PC-9 (cell line): ENCODE measurements around the gene RPL38. TPM values are rescaled to one million over a fixed set of nuclear protein-coding genes. Genes with fewer than 3 reads are reported as not detected.

Experiments used
- Bru-seq: library from RNA; stranded (reverse); fragments of 400-500 nt; gene quantifications from one replicate; lab custom pipeline; 2021; lab: Mats Ljungman, UMichigan
- BruChase-seq, 2 experiments: library from RNA; stranded (reverse); fragments of 400-500 nt; gene quantifications; one replicate each; lab custom pipeline; 2021; lab: Mats Ljungman, UMichigan
- BruUV-seq: library from RNA; stranded (reverse); fragments of 400-500 nt; replicated peaks from 2 replicates; lab custom pipeline; 2021; lab: Mats Ljungman, UMichigan
- CTCF ChIA-PET: fragments of 300-600 bp; sonication (Branson Sonifier 250); formaldehyde crosslinking; loops from one replicate; lab custom pipeline; 2022; ENCODE audit warnings: antibody characterized with exemption; lab: Charles Lee
- POLR2A ChIA-PET: fragments of 300-600 bp; sonication (Branson Sonifier 250); formaldehyde crosslinking; loops from one replicate; lab custom pipeline; 2022; ENCODE audit warnings: antibody characterized with exemption; ENCODE audit not compliant: unreplicated experiment; lab: Charles Lee
- DNase-seq, 2 experiments: peaks; one replicate each; pipeline versions ENCODE4 v3.0.0 to v3.0.0-alpha.2; 2015 to 2022; ENCODE audit warnings: mixed read lengths in 1 of 2
- H2AFZ ChIP-seq: fragments of 200-600 bp; sonication (generic); 2 replicates; pipeline ENCODE4 v1.8.1; 2017; ENCODE audit warnings: antibody characterized with exemption
- H3F3A ChIP-seq: fragments of 200-600 bp; sonication (generic); 2 replicates; pipeline ENCODE4 v1.8.1; 2017; ENCODE audit warnings: antibody characterized with exemption, mild to moderate bottlenecking, low read depth; ENCODE audit not compliant: insufficient read depth
- H3K27ac ChIP-seq: fragments of 200-600 bp; sonication (generic); 2 replicates; pipeline ENCODE4 v1.6.1; 2016; ENCODE audit warnings: mixed run types
- H3K27me3 ChIP-seq: fragments of 200-600 bp; sonication (generic); 2 replicates; pipeline ENCODE4 v1.6.1; 2016; ENCODE audit warnings: low read depth, mixed run types; ENCODE audit not compliant: insufficient read depth
- H3K36me3 ChIP-seq: fragments of 200-600 bp; sonication (generic); 2 replicates; pipeline ENCODE4 v1.6.1; 2016; ENCODE audit warnings: low read depth, mixed run types
- H3K4me1 ChIP-seq: fragments of 200-600 bp; sonication (generic); replicated peaks from 2 replicates; pipeline ENCODE4 v1.6.1; 2016; ENCODE audit warnings: mixed run types; ENCODE audit not compliant: insufficient read depth
- H3K4me2 ChIP-seq: fragments of 200-600 bp; sonication (generic); 2 replicates; pipeline ENCODE4 v1.6.1; 2017; ENCODE audit warnings: mixed run types
- H3K4me3 ChIP-seq: fragments of 200-600 bp; sonication (generic); 2 replicates; pipeline ENCODE4 v1.6.1; 2016; ENCODE audit warnings: mixed run types
- H3K79me2 ChIP-seq: fragments of 200-600 bp; sonication (generic); 2 replicates; pipeline ENCODE4 v1.6.1; 2017; ENCODE audit warnings: low read depth, mixed run types
- H3K9me2 ChIP-seq: fragments of 200-600 bp; sonication (generic); 2 replicates; pipeline ENCODE4 v1.8.1; 2017; ENCODE audit warnings: mild to moderate bottlenecking; ENCODE audit not compliant: insufficient read depth
- H3K9me3 ChIP-seq: fragments of 200-600 bp; sonication (generic); 2 replicates; pipeline ENCODE4 v1.8.1; 2016; ENCODE audit warnings: low read depth; ENCODE audit not compliant: insufficient read depth
- H4K20me1 ChIP-seq: fragments of 200-600 bp; sonication (generic); 2 replicates; pipeline ENCODE4 v1.8.1; 2017; ENCODE audit not compliant: insufficient read depth
- EZH2 ChIP-seq: fragments of 200-600 bp; sonication (generic); IDR thresholded peaks from 2 replicates; pipeline ENCODE4 v1.8.0; 2017; ENCODE audit warnings: antibody characterized with exemption, low read depth
- intact Hi-C: fragments of 100-400 bp; cut with micrococcal nuclease; formaldehyde crosslinking; loops from one replicate; pipeline ENCODE4 v1.10.0; 2022; ENCODE audit not compliant: unreplicated experiment
- long read RNA-seq: library from polyadenylated mRNA; stranded (forward); transcript quantifications from one replicate; pipeline ENCODE4 v2.0.0, GENCODE V29; 2022
- total RNA-seq: library from RNA; stranded (reverse); gene quantifications from 2 replicates; pipeline ENCODE4 v1.2.3, GENCODE V29; 2021
- TF ChIP-seq, protein P1 (sequence below): fragments of 200-600 bp; sonication (generic); conservative IDR thresholded peaks from 2 replicates; pipeline ENCODE4 v1.6.1; 2017; ENCODE audit warnings: mixed run types, antibody characterized with exemption, mild to moderate bottlenecking, moderate library complexity

RPL38 gene
- total RNA-seq, result 761 and 961 TPM in 2 replicates
- Bru-seq, nascent RNA, result percentile 98 among the genes with signal in this experiment
- percentile 86 among the genes with signal in this experiment for BruChase-seq, experiment 1, labeled RNA remaining after a 2-hour chase
- percentile 90 among the genes with signal in this experiment for BruChase-seq, experiment 2, labeled RNA remaining after a 6-hour chase
- long read RNA-seq, transcript RPL38-202 (5 exons, 431 nt), result minor isoform, 167 of 995 reads
- long read RNA-seq, transcript RPL38-206 (4 exons, 532 nt), result minor isoform, 32 of 995 reads
- long read RNA-seq, transcript RPL38-201 (5 exons, 1,170 nt), result major isoform, 779 of 995 reads
- long read RNA-seq, partial matches to known transcripts, result 9 of 995 reads
- long read RNA-seq, other reads (novel, unspliced or antisense), result 8 of 995 reads

DNA sequence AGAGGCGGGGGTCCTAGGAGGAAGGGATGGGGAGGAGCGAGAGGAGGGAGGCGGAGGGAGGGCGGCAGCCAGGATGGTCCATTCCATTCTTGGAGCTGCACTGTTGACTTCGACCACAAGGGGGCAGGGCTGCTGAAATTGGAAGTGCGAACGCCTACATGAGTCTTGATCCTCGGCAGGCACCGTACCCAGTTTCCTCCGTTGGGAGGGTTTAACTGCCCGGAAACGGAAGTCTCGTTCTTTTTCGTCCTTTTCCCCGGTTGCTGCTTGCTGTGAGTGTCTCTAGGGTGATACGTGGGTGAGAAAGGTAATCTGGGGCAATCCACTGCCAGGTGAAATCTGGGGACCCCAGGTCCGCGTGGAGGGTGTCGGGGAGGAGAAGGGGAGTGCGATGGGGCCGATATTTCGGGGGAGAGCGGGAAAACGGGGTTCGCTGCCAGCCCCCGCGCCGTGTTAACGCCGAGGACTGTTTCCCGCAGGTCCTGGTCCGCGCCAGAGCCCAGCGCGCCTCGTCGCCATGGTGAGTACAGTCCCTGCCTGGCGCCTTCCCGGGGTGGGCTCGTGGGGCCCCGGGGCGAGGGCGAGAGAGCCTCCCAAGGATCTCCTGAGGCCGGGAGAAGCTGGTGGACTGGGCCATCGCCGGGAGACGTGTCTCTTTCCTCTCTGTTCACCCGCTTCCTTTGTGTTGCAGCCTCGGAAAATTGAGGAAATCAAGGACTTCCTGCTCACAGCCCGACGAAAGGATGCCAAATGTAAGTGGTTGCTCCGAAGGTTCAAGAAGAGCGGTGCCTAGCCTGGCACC, at the start of gene RPL38:
RPL38 (plus strand) TSS at position 240 of the 802 bp plus-strand sequence; CDS start at position 518, 278 bp downstream.
- H3K9me3 ChIP-seq, result no peaks in the 10 kb centered on the region
- DNase-seq, result peak; percentile 90 to 91
- 0 out of 2 replicates have a peak within 1 kb of the TSS, but pooled peaks have one; percentile 60 for H2AFZ ChIP-seq
- TSS peak; percentile 45 for BruUV-seq
- peak within 1 kb of the TSS; percentile 95 for H3K4me2 ChIP-seq
- peaks cover 41% of the 10 kb centered on the region for H4K20me1 ChIP-seq
- H3K79me2 ChIP-seq, result peaks cover 51% of the 10 kb centered on the region
- intact Hi-C loops, result no loop called here
- no peaks in the 10 kb centered on the region for H3K9me2 ChIP-seq
- peaks cover 46% of the 10 kb centered on the region for H3K27me3 ChIP-seq
- TF ChIP-seq, protein P1, sequence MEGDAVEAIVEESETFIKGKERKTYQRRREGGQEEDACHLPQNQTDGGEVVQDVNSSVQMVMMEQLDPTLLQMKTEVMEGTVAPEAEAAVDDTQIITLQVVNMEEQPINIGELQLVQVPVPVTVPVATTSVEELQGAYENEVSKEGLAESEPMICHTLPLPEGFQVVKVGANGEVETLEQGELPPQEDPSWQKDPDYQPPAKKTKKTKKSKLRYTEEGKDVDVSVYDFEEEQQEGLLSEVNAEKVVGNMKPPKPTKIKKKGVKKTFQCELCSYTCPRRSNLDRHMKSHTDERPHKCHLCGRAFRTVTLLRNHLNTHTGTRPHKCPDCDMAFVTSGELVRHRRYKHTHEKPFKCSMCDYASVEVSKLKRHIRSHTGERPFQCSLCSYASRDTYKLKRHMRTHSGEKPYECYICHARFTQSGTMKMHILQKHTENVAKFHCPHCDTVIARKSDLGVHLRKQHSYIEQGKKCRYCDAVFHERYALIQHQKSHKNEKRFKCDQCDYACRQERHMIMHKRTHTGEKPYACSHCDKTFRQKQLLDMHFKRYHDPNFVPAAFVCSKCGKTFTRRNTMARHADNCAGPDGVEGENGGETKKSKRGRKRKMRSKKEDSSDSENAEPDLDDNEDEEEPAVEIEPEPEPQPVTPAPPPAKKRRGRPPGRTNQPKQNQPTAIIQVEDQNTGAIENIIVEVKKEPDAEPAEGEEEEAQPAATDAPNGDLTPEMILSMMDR, result peak; percentile 89
- no peak for TF ChIP-seq EZH2
- POLR2A ChIA-PET, result no interaction called here
- peaks cover 41% of the 10 kb centered on the region for H3F3A ChIP-seq
- peak within 1 kb of the TSS; percentile 80 for H3K27ac ChIP-seq
- peaks cover 17% of the 10 kb centered on the region for H3K4me1 ChIP-seq
- CTCF ChIA-PET, result interaction anchor here (0.6 to 1.0 kb wide), 3 partner anchors 30 to 1476 kb away, joined by 3 to 16 read pairs (median 3); no protein-coding TSS in a partner anchor
- H3K4me3 ChIP-seq, result peak within 1 kb of the TSS; percentile 93
- H3K36me3 ChIP-seq, result peaks cover 37% of the 10 kb centered on the region

DNA sequence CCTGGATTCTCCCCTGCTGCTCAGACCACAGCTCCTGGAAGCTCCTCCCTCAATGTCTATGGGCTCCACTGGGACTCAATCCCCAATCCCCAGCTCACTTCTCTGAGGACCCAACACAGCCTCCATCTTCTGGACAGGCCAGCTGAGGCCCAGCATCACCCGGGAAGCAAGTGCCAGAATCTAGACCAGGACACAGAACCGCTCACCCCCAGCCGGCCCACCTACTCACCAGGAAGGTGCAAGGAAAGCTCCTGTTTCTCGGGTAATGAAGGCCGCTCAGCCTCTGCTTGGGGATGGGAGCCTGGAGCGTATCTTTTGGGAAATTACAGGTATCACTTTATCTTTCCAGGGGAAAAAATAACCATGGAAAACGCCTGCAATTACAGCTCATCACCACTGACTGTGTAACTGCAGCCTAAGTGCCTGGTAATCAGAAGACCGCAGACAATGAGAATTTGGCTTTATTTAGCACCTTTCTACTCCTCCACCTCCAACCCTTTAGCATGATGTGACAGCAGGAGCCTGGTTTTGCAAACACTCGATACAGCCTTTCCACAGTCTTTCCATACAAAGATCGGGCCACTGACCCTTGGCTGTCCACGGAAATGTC, 49.6 kb upstream of the RPL38 start:
- Histone ChIP-seq H3K27ac (no peak overlapping the region), H3K27me3 (peaks cover 94% of the 10 kb centered on the region), H3K9me2 (no peaks in the 10 kb centered on the region; the same call in 1 of the 2 replicates), H3K4me3 (no peak overlapping the region), H3K4me1 (no peaks in the 10 kb centered on the region), H3K36me3 (no peaks in the 10 kb centered on the region), H3K4me2 (no peak overlapping the region), H3K79me2 (no peaks in the 10 kb centered on the region), H2AFZ (no peak overlapping the region), H3F3A (no peaks in the 10 kb centered on the region), H4K20me1 (no peaks in the 10 kb centered on the region), H3K9me3 (no peaks in the 10 kb centered on the region)
- no peak for DNase-seq
- TF ChIP-seq, protein P1, result no peak
- TF ChIP-seq EZH2, result no peak
- BruUV-seq, result no TSS peak
- intact Hi-C loops, result no loop called here
- POLR2A ChIA-PET, result no interaction called here
- CTCF ChIA-PET, result no interaction called here

DNA sequence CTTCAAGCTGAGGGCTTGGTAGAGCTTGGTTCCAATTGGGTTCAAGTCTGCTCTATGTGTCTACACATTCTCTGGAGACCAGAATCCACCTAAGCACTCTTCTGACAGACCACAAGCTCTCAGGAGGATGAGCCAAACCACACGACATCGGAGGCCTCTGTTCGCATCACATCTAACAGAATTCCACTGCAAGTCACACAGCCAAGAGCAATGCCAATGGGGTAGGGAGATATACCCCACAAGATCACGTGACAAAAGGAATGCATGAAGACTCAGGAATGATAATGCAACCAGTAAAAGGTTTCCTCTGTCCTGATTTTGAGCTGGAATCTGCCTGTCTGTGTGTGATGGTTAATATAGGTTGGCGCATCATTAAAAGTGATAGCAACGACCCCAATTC, 46.6 kb upstream of the RPL38 start:
- ChIA-PET POLR2A (no interaction called here), CTCF (no interaction called here)
- Histone ChIP-seq H4K20me1 (0 out of 2 replicates have a peak, but pooled peaks cover 4% of the 10 kb centered on the region), H3K27me3 (peaks cover 97% of the 10 kb centered on the region), H2AFZ (no peak overlapping the region), H3K9me3 (no peaks in the 10 kb centered on the region), H3K4me2 (no peak overlapping the region), H3F3A (no peaks in the 10 kb centered on the region), H3K27ac (no peak overlapping the region), H3K4me1 (no peaks in the 10 kb centered on the region), H3K36me3 (no peaks in the 10 kb centered on the region), H3K79me2 (no peaks in the 10 kb centered on the region), H3K9me2 (no peaks in the 10 kb centered on the region), H3K4me3 (no peak overlapping the region)
- intact Hi-C loops, result no loop called here
- BruUV-seq, result no TSS peak
- no peak for DNase-seq
- TF ChIP-seq, protein P1, result no peak
- no peak for TF ChIP-seq EZH2
